GM19023 (cell line): Measurements from ENCODE around the gene ZNF324B.
"Not testable (repeated sequence)": the region's sequence is repeated elsewhere in the genome, so short reads cannot be mapped to it uniquely, and the experiment has no call there.

Experiments
- ATAC-seq: cut with Tn5 transposase; IDR thresholded peaks from one replicate; pipeline ENCODE4 v1.9.1; 2021; ENCODE audit warnings: mild to moderate bottlenecking, moderate library complexity; ENCODE audit not compliant: unreplicated experiment

Gene ZNF324B

DNA sequence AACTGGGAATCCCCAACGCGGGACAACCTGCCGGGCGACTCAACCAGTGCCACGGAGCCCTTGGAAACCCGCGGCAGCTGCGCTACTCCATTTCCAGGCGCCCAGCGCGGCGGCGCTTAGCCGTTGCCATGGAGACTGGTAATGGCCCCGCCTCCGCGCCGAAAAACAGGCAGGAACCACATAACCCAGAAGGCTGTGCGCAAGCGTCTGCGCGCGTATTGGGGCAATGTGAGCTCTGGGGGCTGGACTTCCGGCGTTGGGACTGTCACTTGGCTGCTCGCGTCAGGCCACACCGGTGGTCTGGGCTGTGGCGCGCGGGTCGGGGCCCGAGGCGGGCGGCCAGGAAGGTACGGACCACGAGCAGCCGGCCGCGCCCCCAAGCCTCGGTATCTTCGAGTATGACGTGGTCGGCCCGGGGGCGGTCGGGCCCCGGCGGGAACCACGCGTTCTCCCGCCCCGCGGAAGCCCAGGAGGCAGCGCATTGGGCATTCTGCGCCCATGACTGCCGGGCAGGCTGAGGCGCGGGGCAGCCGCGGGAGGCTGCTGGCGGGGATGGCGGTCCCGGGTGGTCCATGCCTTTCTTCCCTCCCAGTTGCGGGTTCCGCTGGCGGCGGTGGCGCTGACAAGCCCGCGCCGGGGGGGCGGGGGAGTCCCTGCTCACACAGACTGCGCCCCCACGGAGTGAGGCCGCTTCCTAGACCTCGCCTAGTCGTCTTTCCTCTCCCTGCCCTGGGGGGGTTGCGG lies at the start of gene ZNF324B:
Gene ZNF324B, plus strand, starts transcription at position 265 of the 744 bp plus-strand sequence. CDS start 2,080 bp downstream, outside the sequence.
- ATAC-seq, result peak; percentile 92

DNA sequence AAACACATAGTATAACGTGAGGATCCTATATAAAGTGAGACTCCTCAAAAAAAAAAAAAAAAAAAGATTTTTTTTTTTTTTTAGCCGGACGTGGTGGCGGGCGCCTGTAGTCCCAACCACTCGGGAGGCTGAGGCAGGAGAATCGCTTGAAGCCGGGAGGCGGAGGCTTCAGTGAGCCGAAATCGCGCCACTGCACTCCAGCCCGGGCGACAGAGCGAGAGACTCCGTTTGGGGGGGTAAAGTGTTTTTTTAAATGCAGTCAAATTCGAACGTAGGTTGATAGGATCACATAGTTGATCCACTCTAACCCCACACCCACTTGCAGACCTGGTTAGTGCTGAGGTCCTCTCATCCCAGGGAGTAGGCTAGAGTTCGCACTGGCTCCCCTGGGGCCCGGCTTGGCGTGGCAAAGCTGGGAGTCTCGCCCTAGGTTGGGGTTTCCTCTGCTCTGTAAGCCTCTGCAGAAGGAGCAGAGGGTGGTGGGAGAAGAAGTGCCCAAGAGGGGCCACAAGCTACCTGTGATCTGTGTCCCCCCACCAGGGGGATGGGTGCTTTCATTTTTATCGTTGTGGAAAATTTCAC lies 49.5 kb upstream of the ZNF324B start:
- no peak for ATAC-seq

- ATAC-seq, result not testable (repeated sequence)
Measured at GRCh38 chr19:58403920-58404478, 47.4 kb upstream of the ZNF324B start.

- ATAC-seq, result no peak
Measured at GRCh38 chr19:58406818-58407657, 44.4 kb upstream of the ZNF324B start.

- peak; percentile 6 for ATAC-seq
Measured at GRCh38 chr19:58407658-58408151, 43.7 kb upstream of the ZNF324B start.

- peak; percentile 90 for ATAC-seq
Measured at GRCh38 chr19:58408152-58409009, 43.0 kb upstream of the ZNF324B start, which contains the start of gene ZNF584. Gene ZNF584, plus strand, starts transcription at chr19:58408649. Its CDS starts 499 bp downstream, at chr19:58409148.

DNA sequence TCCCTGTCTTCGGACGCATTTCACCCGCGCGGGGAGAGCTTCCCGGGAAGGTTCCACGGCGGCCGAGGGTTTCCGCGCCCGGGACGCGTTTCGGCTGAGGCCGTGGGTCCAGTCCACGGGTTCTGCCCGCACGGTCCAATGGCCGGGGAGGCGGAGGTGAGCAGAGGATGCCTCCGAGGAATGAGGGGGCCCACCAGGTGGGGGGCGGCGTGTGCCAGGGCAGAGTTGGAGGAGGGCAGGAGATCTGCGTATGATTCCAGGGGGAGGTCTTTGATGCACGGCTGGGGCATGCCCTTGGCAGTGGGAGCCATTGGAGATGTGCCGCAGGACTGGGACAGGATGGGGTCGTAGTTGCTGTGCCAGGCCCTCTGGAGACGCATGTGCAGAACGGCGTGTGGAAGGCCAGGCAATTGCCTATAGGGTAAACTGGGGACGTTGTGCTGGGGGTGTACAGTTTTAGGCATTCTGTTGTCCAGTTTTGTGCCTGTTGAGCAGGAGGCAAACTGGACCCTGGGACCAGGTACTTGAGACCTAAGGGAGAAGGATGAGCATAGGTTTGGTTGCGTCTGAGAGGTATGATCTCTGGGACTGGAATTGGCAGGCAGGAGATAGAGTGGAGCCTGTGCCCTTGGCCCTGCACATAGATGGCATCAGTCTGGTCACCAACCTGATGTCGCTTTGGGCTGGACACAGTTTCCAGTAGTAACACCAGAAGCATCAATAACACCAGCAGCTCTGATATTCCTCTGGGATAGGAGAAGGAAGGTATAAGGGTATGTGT lies 42.2 kb upstream of the ZNF324B start:
- no peak for ATAC-seq

DNA sequence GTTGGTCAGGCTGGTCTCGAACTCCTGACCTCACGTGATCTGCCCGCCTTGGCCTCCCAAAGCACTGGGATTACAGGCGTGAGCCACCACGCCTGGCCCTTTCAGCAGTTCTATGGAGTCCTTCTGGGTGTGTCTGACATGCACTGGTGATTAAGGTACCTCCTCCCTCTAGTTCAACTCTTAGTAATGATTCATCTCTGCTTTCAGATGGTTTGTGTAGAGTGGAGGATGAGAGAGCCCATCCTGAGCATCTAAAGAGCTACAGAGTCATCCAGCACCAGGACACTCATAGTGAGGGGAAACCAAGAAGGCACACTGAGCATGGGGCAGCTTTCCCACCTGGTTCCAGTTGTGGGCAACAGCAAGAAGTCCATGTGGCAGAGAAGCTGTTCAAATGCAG lies 34.8 kb upstream of the ZNF324B start:
- no peak for ATAC-seq

DNA sequence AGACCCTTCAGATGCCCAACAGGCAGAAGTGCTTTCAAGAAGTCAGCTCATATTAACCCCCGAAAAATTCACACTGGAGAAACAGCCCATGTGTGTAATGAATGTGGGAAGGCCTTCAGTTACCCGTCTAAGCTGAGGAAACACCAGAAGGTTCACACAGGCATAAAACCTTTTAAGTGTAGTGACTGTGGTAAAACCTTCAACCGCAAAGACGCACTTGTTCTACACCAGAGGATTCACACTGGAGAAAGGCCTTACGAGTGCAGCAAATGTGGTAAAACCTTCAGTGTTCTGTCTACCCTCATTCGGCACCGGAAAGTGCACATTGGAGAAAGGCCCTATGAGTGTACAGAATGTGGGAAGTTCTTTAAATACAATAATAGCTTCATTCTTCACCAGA lies 34.4 kb upstream of the ZNF324B start:
- no peak for ATAC-seq

DNA sequence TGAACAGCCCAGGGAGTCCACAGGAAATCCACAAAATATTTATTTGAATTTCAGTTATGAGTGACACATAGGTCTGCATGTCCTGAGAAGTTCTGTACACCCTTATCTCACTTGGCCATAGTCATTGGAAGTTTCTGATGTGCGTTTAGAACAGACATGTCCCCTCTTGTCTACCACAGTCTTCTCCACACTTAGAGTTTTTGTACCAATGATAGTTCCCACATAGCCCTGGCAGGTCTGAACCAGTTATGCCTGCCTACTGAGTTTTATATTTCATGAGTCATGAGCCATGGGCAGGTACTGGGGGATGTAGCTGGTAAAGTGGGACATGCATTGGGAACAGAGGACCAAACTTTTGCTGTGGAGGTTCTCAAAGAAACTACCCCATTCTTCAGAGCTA lies 22.8 kb upstream of the ZNF324B start:
- no peak for ATAC-seq

DNA sequence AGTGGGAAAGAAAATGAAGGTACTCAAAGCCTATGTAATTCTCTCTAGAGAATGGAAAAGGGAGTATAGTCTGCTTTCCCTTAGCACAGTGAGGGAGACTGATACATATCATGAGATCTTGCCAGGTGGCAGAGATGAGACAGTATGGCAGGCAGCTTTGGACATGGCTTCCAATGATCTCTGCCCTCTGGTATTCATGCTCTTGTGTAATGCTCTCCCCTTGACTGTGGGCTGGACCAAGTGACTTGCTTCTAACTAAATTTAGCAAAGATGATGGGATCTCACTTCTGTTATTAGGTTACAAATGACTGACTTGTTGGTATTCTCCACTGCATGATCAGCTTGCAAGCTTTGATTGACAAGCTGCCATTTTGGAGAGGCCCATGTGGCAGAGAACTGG lies 21.7 kb upstream of the ZNF324B start:
- ATAC-seq, result no peak

- ATAC-seq, result no peak
Measured at GRCh38 chr19:58434217-58434616, 17.2 kb upstream of the ZNF324B start.

DNA sequence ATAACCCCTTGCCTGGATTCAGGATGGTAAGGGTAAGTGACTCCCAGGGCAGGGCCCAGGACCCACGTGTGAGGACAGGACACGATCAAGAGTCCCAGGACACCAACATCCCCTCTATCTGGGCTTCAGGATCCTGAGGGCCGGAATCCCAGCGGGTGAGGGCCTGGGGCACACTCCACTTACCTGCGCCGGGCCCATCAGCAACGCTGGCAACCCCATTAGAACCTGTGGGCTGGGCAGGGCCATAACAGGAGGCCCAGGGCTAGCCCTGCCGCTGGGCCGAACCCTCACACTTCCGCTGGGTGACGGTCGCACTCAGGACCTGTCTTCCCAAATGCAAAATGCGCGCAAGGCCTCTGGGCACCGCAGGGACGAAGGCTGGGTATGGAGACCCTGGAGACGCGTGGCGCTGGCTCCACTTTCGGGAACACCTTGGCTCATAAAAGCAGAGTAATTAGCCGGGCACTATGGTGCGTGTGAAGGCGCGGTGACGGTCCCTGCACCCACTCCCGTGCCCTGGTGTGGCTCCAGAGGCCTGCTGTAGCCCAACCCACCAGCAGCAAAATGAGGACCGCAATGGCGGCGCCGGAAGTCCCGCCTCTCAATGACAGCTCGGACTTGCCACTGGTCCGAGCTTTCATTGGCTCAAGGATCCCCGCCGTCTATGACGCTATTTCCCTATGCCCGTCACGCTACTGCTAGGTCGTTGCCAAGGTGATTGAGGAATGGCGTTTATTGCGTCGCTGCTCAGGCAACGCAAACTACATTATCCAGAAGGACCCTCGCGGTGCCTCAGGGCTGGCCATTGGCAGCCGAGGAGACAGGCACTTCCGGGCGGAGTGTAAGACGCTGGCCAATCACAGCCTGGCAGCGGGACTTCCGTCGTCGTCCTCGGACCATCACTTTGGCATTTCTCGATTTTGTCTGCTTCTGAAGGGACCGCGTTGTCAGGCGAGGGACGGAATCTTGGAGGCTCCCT lies 11.6 kb upstream of the ZNF324B start, which contains the start of gene ZNF132:
Gene ZNF132, minus strand, starts transcription at position 578 of the 979 bp plus-strand sequence. Its CDS starts 332 bp downstream, at position 246.
- ATAC-seq, result peak; percentile 97

DNA sequence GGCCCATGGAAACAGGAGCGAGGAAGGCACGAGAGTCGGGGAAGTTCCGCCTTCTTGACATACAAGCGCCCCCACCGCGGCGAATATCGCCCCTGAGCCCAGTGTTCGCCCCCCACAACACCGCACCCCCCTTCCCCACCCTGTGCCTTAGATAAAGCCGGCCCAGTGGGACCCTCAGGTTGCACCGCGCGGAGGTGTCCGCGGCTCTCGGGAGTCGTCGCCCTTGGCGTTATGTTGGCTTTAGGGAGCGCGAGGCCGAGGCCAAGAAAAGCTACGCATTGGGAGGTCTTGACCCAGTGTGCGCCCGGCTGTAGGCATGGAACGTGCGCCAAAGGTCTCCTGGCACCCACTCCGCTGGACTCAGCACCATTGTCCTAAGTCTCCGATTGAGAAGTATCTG lies 10.9 kb upstream of the ZNF324B start:
- no peak for ATAC-seq

DNA sequence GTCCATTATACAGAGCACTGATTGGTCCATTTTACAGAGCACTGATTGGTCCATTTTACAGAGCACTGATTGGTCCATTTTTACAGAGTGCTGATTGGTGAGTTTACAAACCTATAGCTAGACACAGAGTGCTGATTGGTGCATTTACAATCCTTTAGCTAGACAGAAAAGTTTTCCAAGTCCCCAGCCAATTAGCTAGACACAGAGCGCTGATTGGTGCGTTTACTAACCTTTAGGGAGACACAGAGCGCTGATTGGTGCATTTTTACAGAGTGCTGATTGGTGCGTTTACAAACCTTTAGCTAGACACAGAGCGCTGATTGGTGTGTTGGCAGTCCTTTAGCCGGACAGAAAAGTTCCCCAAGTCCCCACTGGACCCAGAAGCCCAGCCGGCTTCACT lies 8.4 kb upstream of the ZNF324B start:
- not testable (repeated sequence) for ATAC-seq

GRCh38 chr19:58448860-58449259 lies 2.6 kb upstream of the ZNF324B start:
- ATAC-seq, result not testable (repeated sequence)

GRCh38 chr19:58449980-58450379 lies 1.4 kb upstream of the ZNF324B start:
- ATAC-seq, result not testable (repeated sequence)

DNA sequence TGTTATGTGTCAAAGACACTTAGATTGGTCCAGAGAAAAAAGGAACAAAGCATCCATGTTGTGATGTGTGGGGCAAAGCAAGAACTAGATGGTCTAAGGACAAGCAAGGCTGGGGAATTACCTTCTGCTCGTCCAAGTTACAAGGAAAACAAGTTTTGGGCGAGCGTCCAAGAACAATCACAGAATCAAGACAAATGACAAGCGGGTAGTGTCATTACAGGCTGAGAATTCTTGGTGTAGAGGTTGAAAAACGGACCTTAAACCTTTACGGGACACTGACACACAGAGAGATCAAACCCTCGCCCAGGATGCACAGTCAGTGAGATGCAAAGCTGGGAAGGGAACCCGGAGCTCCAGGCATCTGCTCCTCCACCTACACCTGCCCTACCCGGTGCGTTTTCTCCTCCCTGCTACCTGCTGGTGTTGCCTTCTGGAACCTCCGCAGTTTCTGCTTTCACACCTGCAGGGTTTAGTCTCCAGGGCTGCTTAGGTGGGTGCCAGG lies 515 bp upstream of the ZNF324B start:
- ATAC-seq, result no peak
